Measurements from ENCODE around the gene SMG9. TPM values are rescaled to one million over a fixed set of nuclear protein-coding genes. Genes with fewer than 3 reads are reported as not detected.
A peak's percentile ranks its signal among the peaks of the same experiment; 100 is the strongest.

SMG9 gene
- polyA plus RNA-seq, 1 donor from 2014 or later, result 15.6 TPM

DNA sequence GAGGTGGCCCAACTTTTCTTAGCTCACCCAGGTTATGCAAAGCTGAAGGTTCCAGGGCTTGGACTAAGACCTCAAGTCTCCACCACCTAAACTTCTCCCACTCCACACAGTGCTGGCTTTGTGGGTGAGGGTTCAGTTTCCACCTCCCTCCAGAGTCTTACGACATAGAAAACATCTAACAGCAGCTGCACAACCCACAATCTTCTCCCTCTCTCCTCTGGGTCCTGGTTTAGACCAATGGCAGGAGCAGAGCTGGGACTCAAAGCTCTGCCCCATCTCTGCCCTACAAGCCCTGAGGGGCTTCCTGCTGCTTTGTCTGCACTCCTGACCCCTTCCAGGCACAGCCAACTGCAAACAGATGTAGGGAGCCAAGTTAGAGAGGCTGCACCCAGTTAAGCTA is 22.9 kb downstream of the SMG9 start:
- Mint-ChIP-seq H3K4me3 (no peak overlapping the region), H3K27ac (no peak overlapping the region), H3K9me3 (peaks cover 0 to 2% (median 0%) of the 10 kb centered on the region in 3 donors), H3K36me3 (peaks cover 8% of the 10 kb centered on the region), H3K27me3 (no peaks in the 10 kb centered on the region), H3K4me1 (peaks cover 3 to 5% (median 4%) of the 10 kb centered on the region in 3 donors)

- Mint-ChIP-seq H3K36me3 (peaks cover 8% of the 10 kb centered on the region), H3K4me1 (peaks cover 6 to 9% (median 6%) of the 10 kb centered on the region in 3 donors), H3K4me3 (no peak overlapping the region)
These were observed 23.4 kb downstream of the SMG9 start for GRCh38 chr19:43731346-43731745.

GRCh38 chr19:43729919-43730318 is 24.8 kb downstream of the SMG9 start:
- Mint-ChIP-seq H3K4me3 (no peak overlapping the region), H3K27ac (no peak overlapping the region), H3K4me1 (peaks cover 16 to 17% (median 17%) of the 10 kb centered on the region in 3 donors), H3K9me3 (peaks cover 0 to 2% (median 0%) of the 10 kb centered on the region in 3 donors), H3K36me3 (peaks cover 8% of the 10 kb centered on the region), H3K27me3 (no peaks in the 10 kb centered on the region)

More at GRCh38 chr19:43731346-43731745, 23.4 kb downstream of the SMG9 start:
- peaks cover 0 to 2% (median 0%) of the 10 kb centered on the region in 3 donors for H3K9me3 Mint-ChIP-seq
- H3K27ac Mint-ChIP-seq, result no peak overlapping the region
- no peaks in the 10 kb centered on the region for H3K27me3 Mint-ChIP-seq

- peaks cover 0 to 2% (median 0%) of the 10 kb centered on the region in 3 donors for H3K9me3 Mint-ChIP-seq
- no peak overlapping the region for H3K4me3 Mint-ChIP-seq
- H3K27ac Mint-ChIP-seq, result no peak overlapping the region
- H3K4me1 Mint-ChIP-seq, result peaks cover 18 to 21% (median 20%) of the 10 kb centered on the region in 3 donors
- H3K36me3 Mint-ChIP-seq, result peaks cover 7% of the 10 kb centered on the region
- H3K27me3 Mint-ChIP-seq, result no peaks in the 10 kb centered on the region
These were observed 27.2 kb downstream of the SMG9 start for GRCh38 chr19:43727593-43727853.

DNA sequence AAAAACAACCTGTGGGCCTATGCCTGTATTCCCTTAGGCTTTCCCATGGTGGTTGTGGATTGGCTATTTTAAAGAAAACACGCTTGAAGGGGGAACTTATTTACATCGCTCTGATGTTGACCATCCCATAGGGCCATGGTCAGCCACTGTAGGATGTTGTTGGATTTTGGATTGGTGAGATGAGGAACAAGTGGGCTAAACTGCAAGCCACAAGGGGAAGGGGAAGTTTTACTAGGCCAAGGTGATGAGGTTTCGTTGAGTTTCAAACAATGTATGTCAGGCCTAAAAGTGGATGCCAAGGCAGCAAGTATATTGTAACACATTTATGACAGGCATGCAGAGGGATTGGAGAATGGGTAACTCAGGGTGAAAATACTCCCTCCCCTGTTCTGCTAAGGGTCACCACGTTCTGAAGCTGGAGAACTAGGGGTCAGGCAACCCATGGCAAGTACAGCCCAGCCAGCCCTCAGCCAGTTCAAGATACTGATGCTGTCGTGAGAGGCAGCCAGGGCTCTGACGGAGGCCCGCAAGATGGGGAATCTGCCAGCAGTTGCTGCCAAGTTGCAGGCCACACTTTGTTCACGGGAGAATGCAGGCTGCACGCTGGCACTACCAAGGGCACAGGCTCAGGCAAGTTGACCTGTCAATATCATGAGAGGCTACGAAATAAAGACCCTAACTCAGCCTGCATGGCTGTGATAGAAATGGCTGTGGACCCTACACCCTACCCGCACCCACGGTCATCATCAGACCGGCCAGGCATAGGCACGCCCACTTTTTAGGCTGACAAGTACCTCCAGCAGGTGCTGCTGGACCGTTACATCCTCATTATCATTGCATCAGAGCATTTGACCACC is 27.8 kb downstream of the SMG9 start:
- H3K36me3 Mint-ChIP-seq, result peaks cover 4% of the 10 kb centered on the region
- H3K27ac Mint-ChIP-seq, result peak overlapping the region in 1 of 3 donors; percentile 21
- no peak overlapping the region for H3K4me3 Mint-ChIP-seq
- H3K27me3 Mint-ChIP-seq, result no peaks in the 10 kb centered on the region
- peaks cover 0 to 2% (median 0%) of the 10 kb centered on the region in 3 donors for H3K9me3 Mint-ChIP-seq
- H3K4me1 Mint-ChIP-seq, result peaks cover 18 to 21% (median 20%) of the 10 kb centered on the region in 3 donors

DNA sequence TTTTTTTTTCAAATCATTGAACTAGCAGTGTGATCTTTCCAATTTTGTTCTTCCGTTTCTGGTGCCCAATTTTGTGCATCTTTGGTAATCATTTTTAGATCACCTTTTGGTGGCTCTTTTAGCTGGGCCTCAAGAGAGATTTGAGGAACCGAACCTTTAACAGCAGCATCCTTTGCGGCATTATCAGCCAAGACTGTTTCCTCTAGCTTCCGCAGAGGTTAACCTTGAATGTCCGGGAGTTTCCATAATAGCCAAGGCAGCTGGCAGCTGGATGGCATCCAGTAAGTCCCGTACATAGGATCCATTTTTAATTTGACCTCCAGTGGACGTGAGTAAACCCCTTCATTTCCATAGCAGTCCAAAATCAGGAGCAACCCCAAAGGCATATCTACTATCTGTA is 29.3 kb downstream of the SMG9 start:
- Mint-ChIP-seq H3K9me3 (peaks cover 0 to 2% (median 0%) of the 10 kb centered on the region in 3 donors), H3K36me3 (peaks cover 4% of the 10 kb centered on the region), H3K4me3 (peak overlapping the region in 2 of 4 donors; percentile 61 to 72), H3K27ac (peak overlapping the region in 2 of 3 donors; percentile 6 to 18), H3K4me1 (peaks cover 18 to 21% (median 20%) of the 10 kb centered on the region in 3 donors), H3K27me3 (no peaks in the 10 kb centered on the region)

DNA sequence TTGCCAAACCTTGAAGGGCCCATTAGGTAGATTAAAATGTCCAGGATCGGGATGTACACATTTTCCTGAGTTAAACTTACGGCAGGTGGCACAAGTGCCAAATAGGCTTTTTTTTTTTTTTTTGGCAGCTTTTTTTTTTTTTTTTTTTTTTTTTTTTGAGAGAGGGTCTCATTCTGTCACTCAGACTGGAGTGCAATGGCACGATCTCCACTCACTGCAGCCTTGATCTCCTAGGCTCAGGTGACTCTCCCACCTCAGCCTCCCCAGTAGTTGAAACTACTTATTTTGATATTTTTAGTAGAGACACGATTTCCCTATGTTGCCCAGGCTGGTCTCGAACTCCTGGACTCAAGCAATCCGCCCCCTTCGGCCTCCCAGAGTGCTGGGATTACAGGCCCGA is 29.9 kb downstream of the SMG9 start:
- Mint-ChIP-seq H3K4me3 (peak overlapping the region in 1 of 4 donors; percentile 61), H3K27ac (peak overlapping the region in 1 of 3 donors; percentile 50), H3K27me3 (no peaks in the 10 kb centered on the region), H3K9me3 (peaks cover 0 to 2% (median 0%) of the 10 kb centered on the region in 3 donors), H3K4me1 (peaks cover 18 to 21% (median 20%) of the 10 kb centered on the region in 3 donors), H3K36me3 (no peaks in the 10 kb centered on the region)

DNA sequence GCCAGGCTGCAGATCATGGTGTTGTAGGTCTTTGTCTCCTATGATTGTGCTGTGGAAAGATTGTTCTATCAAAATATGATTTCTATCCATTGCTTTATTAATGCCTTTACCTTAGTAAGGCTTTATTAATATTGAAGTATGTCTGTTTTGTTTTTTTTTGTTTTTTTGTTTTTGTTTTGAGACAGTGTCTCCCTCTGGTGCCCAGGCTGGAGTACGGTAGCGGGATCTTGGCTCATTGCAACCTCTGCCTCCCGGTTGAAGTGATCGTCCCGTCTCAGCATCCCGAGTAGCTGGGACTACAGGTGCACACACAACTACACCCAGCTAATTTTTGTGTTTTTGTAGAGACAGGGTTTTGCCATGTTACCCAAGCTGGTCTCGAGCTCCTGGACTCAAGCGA is 31.2 kb downstream of the SMG9 start:
- H3K27me3 Mint-ChIP-seq, result no peaks in the 10 kb centered on the region
- H3K9me3 Mint-ChIP-seq, result peaks cover 0 to 2% (median 0%) of the 10 kb centered on the region in 3 donors
- H3K36me3 Mint-ChIP-seq, result no peaks in the 10 kb centered on the region
- H3K4me3 Mint-ChIP-seq, result peak overlapping the region in 1 of 4 donors; percentile 47
- H3K27ac Mint-ChIP-seq, result no peak overlapping the region
- H3K4me1 Mint-ChIP-seq, result peaks cover 18 to 21% (median 20%) of the 10 kb centered on the region in 3 donors

DNA sequence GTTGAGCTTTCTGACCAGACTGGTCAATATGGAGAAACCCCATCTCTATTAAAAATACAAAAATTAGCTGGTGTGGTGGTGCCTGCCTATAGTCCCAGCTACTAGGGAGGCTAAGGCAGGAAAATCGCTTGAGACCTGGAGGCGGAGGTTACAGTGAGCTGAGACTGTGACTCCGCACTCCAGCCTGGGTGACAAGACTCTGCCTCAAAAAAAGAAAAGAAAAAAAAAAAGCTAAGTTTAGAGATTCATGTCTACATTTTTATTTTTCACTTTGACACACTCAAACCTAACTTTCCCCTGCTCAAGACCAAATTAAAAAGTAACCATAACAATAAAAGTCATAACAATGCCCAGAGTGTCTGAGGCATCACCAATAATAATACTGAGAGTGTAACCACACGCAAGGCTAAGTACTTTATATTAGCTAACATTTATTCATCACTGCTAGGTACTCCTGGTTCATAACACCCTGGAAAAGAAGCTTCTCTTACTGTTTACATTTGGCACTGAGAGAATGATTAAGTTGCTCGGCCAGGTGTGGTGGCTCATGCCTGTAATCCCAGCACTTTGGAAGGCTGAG is 33.2 kb downstream of the SMG9 start:
- Mint-ChIP-seq H3K4me3 (no peak overlapping the region), H3K27ac (no peak overlapping the region), H3K27me3 (no peaks in the 10 kb centered on the region), H3K36me3 (no peaks in the 10 kb centered on the region), H3K9me3 (no peaks in the 10 kb centered on the region), H3K4me1 (peaks cover 12 to 14% (median 13%) of the 10 kb centered on the region in 3 donors)

GRCh38 chr19:43720936-43721335 is 33.8 kb downstream of the SMG9 start:
- Mint-ChIP-seq H3K36me3 (no peaks in the 10 kb centered on the region), H3K4me3 (no peak overlapping the region), H3K27me3 (no peaks in the 10 kb centered on the region), H3K27ac (no peak overlapping the region), H3K4me1 (peaks cover 10 to 12% (median 11%) of the 10 kb centered on the region in 3 donors), H3K9me3 (no peaks in the 10 kb centered on the region)

DNA sequence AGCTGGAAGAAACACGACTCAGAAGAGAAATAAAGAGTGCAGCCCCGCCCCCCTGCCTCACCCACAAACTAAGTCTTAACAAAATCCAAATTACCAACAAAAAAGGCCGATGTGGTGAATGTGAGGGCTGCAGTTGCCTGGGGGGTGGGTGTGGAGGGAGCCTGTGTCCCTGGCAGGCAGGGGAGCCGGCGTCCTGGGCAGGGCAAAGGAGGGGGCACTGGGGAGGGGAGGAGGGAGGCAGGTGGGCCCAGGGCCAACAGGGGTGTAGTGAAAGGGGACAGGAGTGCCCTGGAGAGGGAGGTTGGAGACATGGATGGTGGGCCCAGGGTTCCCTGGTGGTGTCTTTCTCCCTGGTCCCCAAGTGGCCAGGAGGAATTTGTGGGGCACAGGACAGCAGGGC is 34.8 kb downstream of the SMG9 start:
- Mint-ChIP-seq H3K4me1 (peaks cover 1 to 5% (median 3%) of the 10 kb centered on the region in 3 donors), H3K36me3 (no peaks in the 10 kb centered on the region), H3K27me3 (no peaks in the 10 kb centered on the region), H3K4me3 (no peak overlapping the region), H3K27ac (no peak overlapping the region), H3K9me3 (no peaks in the 10 kb centered on the region)

DNA sequence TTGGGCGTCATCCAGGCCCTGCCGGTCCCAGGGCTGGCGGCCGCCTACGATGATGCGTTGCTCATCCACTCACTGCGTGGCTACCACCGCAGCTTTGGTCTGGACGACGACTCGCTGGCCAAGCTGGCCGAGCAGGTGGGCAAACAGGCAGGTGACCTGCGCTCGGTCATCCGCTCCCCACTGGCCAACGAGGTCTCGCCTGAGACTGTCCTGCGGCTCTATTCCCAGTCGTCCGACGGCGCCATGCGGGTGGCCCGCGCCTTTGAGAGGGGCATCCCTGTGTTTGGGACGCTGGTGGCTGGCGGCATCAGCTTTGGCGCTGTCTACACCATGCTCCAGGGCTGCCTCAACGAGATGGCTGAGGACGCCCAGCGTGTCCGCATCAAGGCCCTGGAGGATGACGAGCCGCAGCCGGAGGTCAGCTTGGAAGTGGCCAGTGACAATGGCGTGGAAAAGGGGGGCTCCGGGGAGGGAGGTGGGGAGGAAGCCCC is 35.3 kb downstream of the SMG9 start:
- no peaks in the 10 kb centered on the region for H3K9me3 Mint-ChIP-seq
- H3K4me3 Mint-ChIP-seq, result no peak overlapping the region
- peaks cover 0 to 2% (median 1%) of the 10 kb centered on the region in 3 donors for H3K4me1 Mint-ChIP-seq
- peaks cover 3% of the 10 kb centered on the region for H3K27me3 Mint-ChIP-seq
- no peaks in the 10 kb centered on the region for H3K36me3 Mint-ChIP-seq
- H3K27ac Mint-ChIP-seq, result no peak overlapping the region

DNA sequence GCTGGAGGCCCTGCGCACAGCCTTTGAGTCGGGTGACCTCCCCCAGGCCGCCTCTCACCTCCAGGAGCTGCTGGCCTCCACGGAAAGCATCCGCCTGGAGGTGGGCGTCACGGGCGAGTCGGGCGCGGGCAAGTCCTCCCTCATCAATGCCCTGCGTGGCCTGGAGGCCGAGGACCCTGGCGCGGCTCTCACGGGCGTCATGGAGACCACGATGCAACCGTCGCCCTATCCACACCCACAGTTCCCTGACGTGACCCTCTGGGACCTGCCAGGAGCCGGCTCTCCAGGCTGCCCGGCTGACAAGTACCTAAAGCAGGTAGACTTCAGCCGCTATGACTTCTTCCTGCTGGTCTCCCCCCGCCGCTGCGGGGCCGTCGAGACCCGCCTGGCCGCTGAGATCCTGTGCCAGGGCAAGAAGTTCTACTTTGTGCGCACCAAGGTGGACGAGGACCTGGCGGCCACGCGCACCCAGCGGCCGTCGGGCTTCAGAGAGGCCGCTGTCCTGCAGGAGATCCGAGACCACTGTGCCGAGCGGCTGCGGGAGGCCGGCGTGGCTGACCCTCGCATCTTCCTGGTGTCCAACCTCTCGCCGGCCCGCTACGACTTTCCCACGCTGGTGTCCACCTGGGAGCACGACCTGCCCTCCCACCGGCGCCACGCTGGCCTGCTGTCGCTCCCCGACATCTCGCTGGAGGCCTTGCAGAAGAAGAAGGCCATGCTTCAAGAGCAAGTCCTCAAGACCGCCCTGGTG is 36.0 kb downstream of the SMG9 start:
- no peak overlapping the region for H3K4me3 Mint-ChIP-seq
- no peak overlapping the region for H3K27ac Mint-ChIP-seq
- no peaks in the 10 kb centered on the region for H3K36me3 Mint-ChIP-seq
- H3K4me1 Mint-ChIP-seq, result no peaks in the 10 kb centered on the region
- no peaks in the 10 kb centered on the region for H3K9me3 Mint-ChIP-seq
- peaks cover 3% of the 10 kb centered on the region for H3K27me3 Mint-ChIP-seq

DNA sequence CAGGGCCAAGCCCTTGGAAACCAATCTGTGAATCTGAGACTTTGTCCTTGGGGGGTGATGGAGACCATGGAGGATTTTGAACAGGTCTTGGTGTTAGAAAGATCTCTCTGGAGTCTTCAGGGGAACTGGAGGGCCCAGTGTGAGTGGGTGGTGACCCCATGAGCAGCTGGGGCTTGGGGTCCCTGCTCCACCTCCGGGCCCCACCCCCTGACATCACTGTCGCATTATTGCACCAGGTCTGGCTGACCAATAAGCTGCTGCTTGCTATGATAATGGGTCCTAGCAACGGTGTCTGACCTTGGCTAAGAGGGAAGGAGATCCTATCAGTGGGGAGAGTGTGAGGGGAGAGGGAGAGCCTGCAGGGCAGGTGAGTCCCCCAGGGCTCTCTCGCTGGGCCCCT is 39.0 kb downstream of the SMG9 start, which contains the start of gene IRGC:
IRGC (plus strand) TSS at position 301 of the 400 bp plus-strand sequence. CDS start 2,483 bp downstream, outside the sequence.
- peaks cover 8% of the 10 kb centered on the region for H3K27me3 Mint-ChIP-seq
- H3K4me1 Mint-ChIP-seq, result no peaks in the 10 kb centered on the region
- no peaks in the 10 kb centered on the region for H3K36me3 Mint-ChIP-seq
- no peak within 1 kb of the TSS for H3K4me3 Mint-ChIP-seq
- no peaks in the 10 kb centered on the region for H3K9me3 Mint-ChIP-seq
- H3K27ac Mint-ChIP-seq, result no peak within 1 kb of the TSS

DNA sequence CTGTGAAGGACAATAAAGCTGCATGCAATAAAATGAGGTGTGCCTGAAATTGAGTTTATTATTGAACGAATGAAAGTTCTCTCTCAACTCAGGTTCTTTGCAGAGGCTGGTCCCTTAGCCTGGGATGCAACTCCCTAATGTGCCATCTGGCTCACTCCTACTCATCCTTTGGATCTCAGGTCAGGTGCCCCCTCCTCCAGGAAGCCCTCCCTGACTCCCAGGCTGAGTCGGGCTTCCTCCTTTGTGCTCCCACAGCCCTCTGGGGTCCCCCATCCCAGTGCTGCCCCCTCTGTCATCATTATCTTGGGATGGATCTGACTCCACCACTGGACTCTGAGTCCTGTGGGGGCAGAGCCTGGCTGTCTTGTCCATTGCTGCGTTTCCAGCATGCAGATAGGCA is 41.6 kb downstream of the SMG9 start:
- peaks cover 0 to 4% (median under 1%) of the 10 kb centered on the region in 3 donors for H3K9me3 Mint-ChIP-seq
- H3K27ac Mint-ChIP-seq, result peak overlapping the region in 1 of 3 donors; percentile 61
- peaks cover 2% of the 10 kb centered on the region for H3K36me3 Mint-ChIP-seq
- H3K4me3 Mint-ChIP-seq, result no peak overlapping the region
- peaks cover 8% of the 10 kb centered on the region for H3K27me3 Mint-ChIP-seq
- no peaks in the 10 kb centered on the region for H3K4me1 Mint-ChIP-seq
